K562 (cell line): Measurements from ENCODE around the gene SV2C. TPM values are rescaled to one million over a fixed set of nuclear protein-coding genes. Genes with fewer than 3 reads are reported as not detected.

Experiments used
- ATAC-seq: fragments of 200-7000 bp; cut with Tn5 transposase; 3 replicates; pipeline ENCODE4 v1.9.1; 2020; ENCODE audit warnings: moderate library complexity
- BruUV-seq: library from RNA; stranded (reverse); fragments of 400-500 nt; replicated peaks from 2 replicates; lab custom pipeline; 2021; lab: Mats Ljungman, UMichigan
- CTCF ChIA-PET: fragments of 300-600 bp; formaldehyde crosslinking; extraction: SDS; loops from one replicate; lab custom pipeline; 2021; ENCODE audit warnings: low intra/inter-chr PET ratio; lab: Yijun Ruan, JAX
- POLR2A ChIA-PET: fragments of 300-600, 350-650 bp; sonication (Branson Sonifier 250); formaldehyde crosslinking; extraction: SDS; loops from one replicate; lab custom pipeline; 2021; ENCODE audit warnings: antibody characterized with exemption, inconsistent platforms; lab: Yijun Ruan, JAX
- DNase-seq, 4 experiments: peaks; one replicate each; pipeline versions ENCODE4 v3.0.0 to v3.0.0-alpha.2; 2011 to 2018; ENCODE audit warnings: low spot score in 3 of 4, mixed read lengths in 3 of 4; ENCODE audit errors: extremely low read depth in 1 of 4
- FAIRE-seq: peaks from 2 replicates; lab custom pipeline; 2011; peaks lifted over from hg19 to GRCh38; lab: Jason Lieb, UNC
- H2AFZ ChIP-seq: 2 replicates; pipeline ENCODE4 v1.6.0; 2011; ENCODE audit warnings: low read depth, low read length, control low read depth, inconsistent platforms
- H3K27ac ChIP-seq: fragments of 200-600 bp; 3 replicates; pipeline ENCODE4 v1.8.0; 2011; ENCODE audit warnings: low read depth, mild to moderate bottlenecking, control low read depth, inconsistent platforms, low read length, moderate library complexity, mixed read lengths; ENCODE audit errors: extremely low read depth
- H3K27me3 ChIP-seq, 2 experiments: fragments of 300-600 bp in 1 of 2; 2 replicates in 1 of 2; 3 replicates in 1 of 2; pipeline versions ENCODE4 v1.6.0 to v1.8.0; 2011; ENCODE audit warnings: inconsistent platforms in 2 of 2, low read length in 2 of 2, mild to moderate bottlenecking in 1 of 2, mixed read lengths in 1 of 2, moderate library complexity in 1 of 2; ENCODE audit not compliant: control insufficient read depth in 2 of 2, insufficient read depth in 2 of 2
- H3K36me3 ChIP-seq: fragments of 300-600 bp; 3 replicates; pipeline ENCODE4 v1.8.0; 2011; ENCODE audit warnings: mild to moderate bottlenecking, low read length, inconsistent platforms; ENCODE audit not compliant: control insufficient read depth, insufficient read depth
- H3K4me1 ChIP-seq, 2 experiments: fragments of 200-600 bp in 1 of 2; replicated peaks in 1 of 2; 2 replicates in 1 of 2; 3 replicates in 1 of 2; pipeline versions ENCODE4 v1.5.1 to v1.8.0; 2011; ENCODE audit warnings: inconsistent platforms in 2 of 2, low read length in 2 of 2, mild to moderate bottlenecking in 1 of 2, mixed read lengths in 1 of 2, moderate library complexity in 1 of 2; ENCODE audit not compliant: control insufficient read depth in 2 of 2, insufficient read depth in 2 of 2
- H3K4me2 ChIP-seq: 2 replicates; pipeline ENCODE4 v1.6.1; 2011; ENCODE audit warnings: low read length, control low read depth, inconsistent platforms, mixed read lengths; ENCODE audit not compliant: insufficient read depth
- H3K4me3 ChIP-seq: fragments of 200-600 bp; sonication (generic), shearing (Covaris generic); 2 replicates; pipeline ENCODE4 v1.5.1; 2016; ENCODE audit warnings: control low read depth, inconsistent platforms
- H3K79me2 ChIP-seq: fragments of 200-600 bp; 3 replicates; pipeline ENCODE4 v1.8.0; 2011; ENCODE audit warnings: low read length, inconsistent platforms; ENCODE audit not compliant: control insufficient read depth, insufficient read depth
- H3K9ac ChIP-seq, 2 experiments: 2 replicates each; pipeline versions ENCODE4 v1.6.0 to v1.6.1; 2011; ENCODE audit warnings: low read depth in 2 of 2, low read length in 2 of 2, control low read depth in 1 of 2, inconsistent platforms in 1 of 2, mild to moderate bottlenecking in 1 of 2, mixed read lengths in 1 of 2; ENCODE audit not compliant: insufficient read depth in 1 of 2
- H3K9me1 ChIP-seq: one replicate; pipeline ENCODE4 v1.6.0; 2011; ENCODE audit warnings: inconsistent platforms, mild to moderate bottlenecking, low read length, moderate library complexity; ENCODE audit not compliant: control insufficient read depth, insufficient read depth
- H3K9me3 ChIP-seq: replicated peaks from 2 replicates; pipeline ENCODE4 v1.5.1; 2011; ENCODE audit warnings: low read depth, low read length, inconsistent platforms; ENCODE audit not compliant: control insufficient read depth, insufficient read depth
- H4K20me1 ChIP-seq: replicated peaks from 2 replicates; pipeline ENCODE4 v1.6.1; 2011; ENCODE audit warnings: low read length, inconsistent platforms, mixed read lengths; ENCODE audit not compliant: control insufficient read depth, insufficient read depth
- BCL6 ChIP-seq: fragments of 250-450 bp; sonication (Bioruptor Pico); IDR thresholded peaks from 2 replicates; pipeline ENCODE4 v1.4.0; 2020
- CTBP1 ChIP-seq: fragments of 450-650 bp; IDR thresholded peaks from 2 replicates; pipeline ENCODE4 v1.6.1; 2016; ENCODE audit warnings: borderline replicate concordance
- IFI16 ChIP-seq: fragments of 250-450 bp; sonication (Bioruptor Pico); IDR thresholded peaks from 2 replicates; pipeline ENCODE4 v2.1.2; 2022; ENCODE audit warnings: mild to moderate bottlenecking, inconsistent platforms
- MAX ChIP-seq: sonication (generic); formaldehyde crosslinking; IDR thresholded peaks from 2 replicates; pipeline ENCODE4 v1.9.0; 2022; ENCODE audit warnings: mild to moderate bottlenecking, missing genetic modification reagents
- MYC ChIP-seq, 2 experiments: fragments of 250-450 bp in 1 of 2; sonication (Bioruptor Pico) in 1 of 2; IDR thresholded peaks; 2 replicates each; pipeline versions ENCODE4 v1.5.1 to v1.6.1; 2012 to 2021; ENCODE audit warnings: low read depth in 2 of 2, borderline replicate concordance in 1 of 2, improper control_type of control experiment in 1 of 2, low read length in 1 of 2, mild to moderate bottlenecking in 1 of 2, moderate library complexity in 1 of 2
- MYNN ChIP-seq, 2 experiments: sonication (generic); formaldehyde crosslinking in 1 of 2; IDR thresholded peaks; 2 replicates each; pipeline versions ENCODE4 v1.5.0 to v1.6.1; 2016 to 2020; ENCODE audit warnings: antibody characterized with exemption in 1 of 2, missing genetic modification reagents in 1 of 2
- NKRF ChIP-seq: fragments of 450-650 bp; IDR thresholded peaks from 2 replicates; pipeline ENCODE4 v1.6.1; 2016; ENCODE audit warnings: borderline replicate concordance
- STAT6 ChIP-seq: sonication (generic); formaldehyde crosslinking; IDR thresholded peaks from 2 replicates; pipeline ENCODE4 v1.8.1; 2023; ENCODE audit warnings: mild to moderate bottlenecking, missing genetic modification reagents
- THRAP3 ChIP-seq: fragments of 450-650 bp; IDR thresholded peaks from 2 replicates; pipeline ENCODE4 v1.6.1; 2016; ENCODE audit warnings: mild to moderate bottlenecking, inconsistent platforms, borderline replicate concordance
- ZKSCAN1 ChIP-seq: fragments of 150-350 bp; IDR thresholded peaks from 2 replicates; pipeline ENCODE4 v1.6.1; 2016; ENCODE audit warnings: low read depth, low read length
- whole genome bisulfite sequencing: fragments of 100-300 bp; shearing (Covaris generic); methylation state at CpG from one replicate; pipeline ENCODE4 v1.1.6; 2016; ENCODE audit warnings: low coverage, mixed read lengths; ENCODE audit not compliant: insufficient coverage; ENCODE audit errors: missing lambda C conversion rate; 5-methylcytosine and 5-hydroxymethylcytosine counted together
- in situ Hi-C: fragments of 300-500 bp; cut with MboI; formaldehyde crosslinking; loops from 4 replicates; pipeline ENCODE4 v1.15.0; 2018; ENCODE audit warnings: inconsistent platforms, mixed read lengths
- intact Hi-C: fragments of 100-400 bp; cut with micrococcal nuclease; formaldehyde crosslinking; loops from 2 replicates; pipeline ENCODE4 v1.14.2; 2022
- polyA plus RNA-seq, 8 experiments: library from polyadenylated mRNA; depleted of rRNA in 4 of 8; stranded (reverse) in 5 of 8; unstranded in 3 of 8; fragments of >200 nt; fragmentation: Nextera tagmentation in 2 of 8; fragmentation: Illumina TruSeq in 1 of 8; extraction: Ambion mirVana in 2 of 8; extraction: Trizol in 1 of 8; gene quantifications; 2 replicates each; pipeline versions ENCODE4 v1.2.1 to v1.2.3, GENCODE V29; 2011 to 2014; ENCODE audit warnings: inconsistent platforms in 1 of 8, missing spikeins in 1 of 8
- total RNA-seq, 7 experiments: library from RNA; depleted of rRNA in 6 of 7; stranded (reverse); fragments of >200 nt in 6 of 7; fragmentation: Illumina TruSeq in 2 of 7; extraction: Trizol in 2 of 7; gene quantifications; 2 replicates each; pipeline versions ENCODE4 v1.2.1 to v1.2.3, GENCODE V29; 2011 to 2021; ENCODE audit warnings: low replicate concordance in 1 of 7
- TF ChIP-seq, protein P1 (sequence below): fragments of 450-650 bp; formaldehyde crosslinking; IDR thresholded peaks from 2 replicates; pipeline ENCODE4 v1.4.0; 2020; ENCODE audit warnings: mild to moderate bottlenecking, moderate library complexity
- TF ChIP-seq, protein P2 (sequence below): fragments of 150-350 bp; conservative IDR thresholded peaks from 2 replicates; pipeline ENCODE4 v1.6.1; 2014; ENCODE audit warnings: low read length

Gene SV2C
- total and polyA plus RNA-seq, 9 of the 15 experiments (the other 6 are each of a cell fraction or from before 2014, with no cell fraction given) = 0.05 TPM; not detected in 8

GRCh38 chr5:76163111-76163628, 80.0 kb downstream of the SV2C start:
- intact Hi-C loops (no loop called here), in situ Hi-C loops (no loop called here)
- H3K9me1 ChIP-seq = no peaks in the 10 kb centered on the region
- no peaks in the 10 kb centered on the region for H3K79me2 ChIP-seq
- no peak for DNase-seq
- no TSS peak for BruUV-seq
- POLR2A ChIA-PET = no interaction called here
- no peak overlapping the region for H2AFZ ChIP-seq
- H3K4me1 ChIP-seq = no peaks in the 10 kb centered on the region; a peak in 1 of 5 replicates
- ATAC-seq = no peak
- H3K9ac ChIP-seq = no peak overlapping the region
- H3K27me3 ChIP-seq = peaks cover 2 to 4% of the 10 kb centered on the region in 2 experiments; a peak in 2 of 5 replicates
- FAIRE-seq = no peak
- no peak overlapping the region for H3K4me3 ChIP-seq
- no peak overlapping the region for H3K4me2 ChIP-seq
- H3K27ac ChIP-seq = no peak overlapping the region
- no peaks in the 10 kb centered on the region for H3K9me3 ChIP-seq
- H3K36me3 ChIP-seq = no peaks in the 10 kb centered on the region
- no peaks in the 10 kb centered on the region for H4K20me1 ChIP-seq
- 3% methylated on average over 4 of the region's 4 CpGs for WGBS
- CTCF ChIA-PET = no interaction called here
- TF ChIP-seq ZKSCAN1 (no peak), MYC (IDR thresholded peaks at IDR 0.05; ENCODE audit: low read depth, low read length) (no peak), MYC (CRISPR knock-in tag; IDR thresholded peaks at IDR 0.05; ENCODE audit: borderline replicate concordance, low read depth) (no peak), NKRF (no peak), IFI16 (CRISPR knock-in tag) (no peak), MYNN (IDR thresholded peaks at IDR 0.05) (no peak), MYNN (CRISPR knock-in tag; IDR thresholded peaks at IDR 0.05) (no peak), BCL6 (no peak), STAT6 (CRISPR knock-in tag) (no peak), CTBP1 (no peak), THRAP3 (no peak), MAX (no peak)
- TF ChIP-seq, protein P1, sequence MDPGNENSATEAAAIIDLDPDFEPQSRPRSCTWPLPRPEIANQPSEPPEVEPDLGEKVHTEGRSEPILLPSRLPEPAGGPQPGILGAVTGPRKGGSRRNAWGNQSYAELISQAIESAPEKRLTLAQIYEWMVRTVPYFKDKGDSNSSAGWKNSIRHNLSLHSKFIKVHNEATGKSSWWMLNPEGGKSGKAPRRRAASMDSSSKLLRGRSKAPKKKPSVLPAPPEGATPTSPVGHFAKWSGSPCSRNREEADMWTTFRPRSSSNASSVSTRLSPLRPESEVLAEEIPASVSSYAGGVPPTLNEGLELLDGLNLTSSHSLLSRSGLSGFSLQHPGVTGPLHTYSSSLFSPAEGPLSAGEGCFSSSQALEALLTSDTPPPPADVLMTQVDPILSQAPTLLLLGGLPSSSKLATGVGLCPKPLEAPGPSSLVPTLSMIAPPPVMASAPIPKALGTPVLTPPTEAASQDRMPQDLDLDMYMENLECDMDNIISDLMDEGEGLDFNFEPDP (CRISPR knock-in tag) = no peak
- TF ChIP-seq, protein P2, sequence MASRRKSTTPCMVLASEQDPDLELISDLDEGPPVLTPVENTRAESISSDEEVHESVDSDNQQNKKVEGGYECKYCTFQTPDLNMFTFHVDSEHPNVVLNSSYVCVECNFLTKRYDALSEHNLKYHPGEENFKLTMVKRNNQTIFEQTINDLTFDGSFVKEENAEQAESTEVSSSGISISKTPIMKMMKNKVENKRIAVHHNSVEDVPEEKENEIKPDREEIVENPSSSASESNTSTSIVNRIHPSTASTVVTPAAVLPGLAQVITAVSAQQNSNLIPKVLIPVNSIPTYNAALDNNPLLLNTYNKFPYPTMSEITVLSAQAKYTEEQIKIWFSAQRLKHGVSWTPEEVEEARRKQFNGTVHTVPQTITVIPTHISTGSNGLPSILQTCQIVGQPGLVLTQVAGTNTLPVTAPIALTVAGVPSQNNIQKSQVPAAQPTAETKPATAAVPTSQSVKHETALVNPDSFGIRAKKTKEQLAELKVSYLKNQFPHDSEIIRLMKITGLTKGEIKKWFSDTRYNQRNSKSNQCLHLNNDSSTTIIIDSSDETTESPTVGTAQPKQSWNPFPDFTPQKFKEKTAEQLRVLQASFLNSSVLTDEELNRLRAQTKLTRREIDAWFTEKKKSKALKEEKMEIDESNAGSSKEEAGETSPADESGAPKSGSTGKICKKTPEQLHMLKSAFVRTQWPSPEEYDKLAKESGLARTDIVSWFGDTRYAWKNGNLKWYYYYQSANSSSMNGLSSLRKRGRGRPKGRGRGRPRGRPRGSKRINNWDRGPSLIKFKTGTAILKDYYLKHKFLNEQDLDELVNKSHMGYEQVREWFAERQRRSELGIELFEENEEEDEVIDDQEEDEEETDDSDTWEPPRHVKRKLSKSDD = no peak
